Endothelial cell of umbilical vein (primary cell): Measurements from ENCODE around the gene CCDC188. TPM values are rescaled to one million over a fixed set of nuclear protein-coding genes. Genes with fewer than 3 reads are reported as not detected.

Experiments
- BruUV-seq: library from RNA; stranded (reverse); fragments of 400-500 nt; replicated peaks from 2 replicates; lab custom pipeline; 2021; lab: Mats Ljungman, UMichigan
- CTCF ChIA-PET: fragments of 300-600, 350-600 bp; sonication (Branson Sonifier 250); formaldehyde crosslinking; loops from one replicate; lab custom pipeline; 2021; ENCODE audit warnings: antibody characterized with exemption, inconsistent platforms; lab: Charles Lee
- POLR2A ChIA-PET: fragments of 300-600, 350-600 bp; sonication (Branson Sonifier 250); formaldehyde crosslinking; loops from one replicate; lab custom pipeline; 2021; ENCODE audit warnings: antibody characterized with exemption, inconsistent platforms; lab: Charles Lee
- DNase-seq: peaks from one replicate; pipeline ENCODE4 v3.0.0-alpha.2; 2011; ENCODE audit warnings: low read depth, low spot score
- FAIRE-seq: peaks from 2 replicates; lab custom pipeline; 2011; peaks lifted over from hg19 to GRCh38; lab: Jason Lieb, UNC
- H2AFZ ChIP-seq: 2 replicates; pipeline ENCODE4 v1.6.0; 2012; ENCODE audit warnings: low read depth, low read length, control low read depth, inconsistent platforms
- H3K27ac ChIP-seq: 2 replicates; pipeline ENCODE4 v1.5.1; 2011; ENCODE audit warnings: low read depth, mild to moderate bottlenecking, control low read depth, low read length, moderate library complexity; ENCODE audit not compliant: insufficient read depth
- H3K27me3 ChIP-seq, 2 experiments: 2 replicates each; pipeline versions ENCODE4 v1.6.0 to v1.6.1; 2011; ENCODE audit warnings: low read length in 2 of 2, mixed read lengths in 1 of 2; ENCODE audit not compliant: control insufficient read depth in 2 of 2, insufficient read depth in 2 of 2
- H3K36me3 ChIP-seq, 2 experiments: 2 replicates in 1 of 2; 3 replicates in 1 of 2; pipeline ENCODE4 v1.5.1; 2011; ENCODE audit warnings: low read length in 2 of 2, mild to moderate bottlenecking in 1 of 2, moderate library complexity in 1 of 2; ENCODE audit not compliant: control insufficient read depth in 2 of 2, insufficient read depth in 2 of 2; ENCODE audit errors: extremely low read depth in 1 of 2
- H3K4me1 ChIP-seq: 3 replicates; pipeline ENCODE4 v1.5.1; 2011; ENCODE audit warnings: mild to moderate bottlenecking, low read length; ENCODE audit not compliant: control insufficient read depth, insufficient read depth; ENCODE audit errors: extremely low read depth
- H3K4me2 ChIP-seq: 2 replicates; pipeline ENCODE4 v1.6.1; 2011; ENCODE audit warnings: low read length, control low read depth, mixed read lengths; ENCODE audit not compliant: insufficient read depth
- H3K4me3 ChIP-seq, 3 experiments: fragments of 200-600 bp in 1 of 3; sonication (generic), shearing (Covaris generic) in 1 of 3; replicated peaks in 1 of 3; 2 replicates each; pipeline ENCODE4 v1.5.1; 2011 to 2016; ENCODE audit warnings: control low read depth in 3 of 3, low read length in 3 of 3, mild to moderate bottlenecking in 2 of 3, inconsistent platforms in 1 of 3, low read depth in 1 of 3, moderate library complexity in 1 of 3; ENCODE audit not compliant: insufficient read depth in 1 of 3
- H3K79me2 ChIP-seq: 2 replicates; pipeline ENCODE4 v1.6.0; 2012; ENCODE audit warnings: low read length, inconsistent platforms; ENCODE audit not compliant: control insufficient read depth, insufficient read depth
- H3K9ac ChIP-seq: replicated peaks from 2 replicates; pipeline ENCODE3; 2011; ENCODE audit warnings: low read length, control low read depth; ENCODE audit not compliant: insufficient read depth; ENCODE audit errors: extremely low read depth
- H3K9me1 ChIP-seq: replicated peaks from 3 replicates; pipeline ENCODE4 v1.6.0; 2011; ENCODE audit warnings: mild to moderate bottlenecking, low read length; ENCODE audit not compliant: control insufficient read depth, insufficient read depth; ENCODE audit errors: extremely low read depth
- H3K9me3 ChIP-seq: replicated peaks from 2 replicates; pipeline ENCODE4 v1.5.1; 2012; ENCODE audit warnings: low read length, inconsistent platforms; ENCODE audit not compliant: control insufficient read depth, insufficient read depth
- H4K20me1 ChIP-seq: replicated peaks from 2 replicates; pipeline ENCODE3; 2011; ENCODE audit warnings: mild to moderate bottlenecking, low read length; ENCODE audit not compliant: control insufficient read depth, insufficient read depth; ENCODE audit errors: extremely low read depth
- EZH2 ChIP-seq: IDR thresholded peaks from 2 replicates; pipeline ENCODE4 v1.6.1; 2012; ENCODE audit warnings: borderline replicate concordance, low read depth, mild to moderate bottlenecking, moderate library complexity, low read length, inconsistent platforms; ENCODE audit not compliant: severe bottlenecking
- JUN ChIP-seq: IDR thresholded peaks from 2 replicates; pipeline ENCODE4 v1.6.1; 2011; ENCODE audit warnings: borderline replicate concordance, low read depth; ENCODE audit not compliant: insufficient read length, insufficient read depth
- MYC ChIP-seq: IDR thresholded peaks from one replicate; pipeline ENCODE4 v1.6.1; 2011; ENCODE audit warnings: mild to moderate bottlenecking, low read depth, low read length
- POLR2A ChIP-seq: IDR thresholded peaks from 2 replicates; pipeline ENCODE4 v1.6.1; 2012; ENCODE audit warnings: low read depth, mild to moderate bottlenecking, control low read depth, low read length
- dilution Hi-C: fragments of 300-500 bp; cut with MboI; formaldehyde crosslinking; loops from one replicate; pipeline ENCODE4 v1.15.0; 2019; ENCODE audit warnings: low sequenced_read_pairs; ENCODE audit not compliant: extremely low pct_ligation_motif_present
- intact Hi-C: fragments of 100-400 bp; cut with micrococcal nuclease; formaldehyde crosslinking; loops from one replicate; pipeline ENCODE4 v1.10.0; 2022
- polyA plus RNA-seq, 4 experiments: library from polyadenylated mRNA; depleted of rRNA in 3 of 4; stranded (reverse) in 3 of 4; unstranded in 1 of 4; fragments of >200 nt; gene quantifications; 2 replicates each; pipeline versions ENCODE4 v1.2.1 to v1.2.3, GENCODE V29; 2011 to 2012; ENCODE audit warnings: missing spikeins in 1 of 4
- total RNA-seq: library from RNA; stranded (reverse); gene quantifications from 2 replicates; pipeline ENCODE4 v1.2.3, GENCODE V29; 2021

Gene CCDC188
- total and polyA plus RNA-seq, 2 donors (not counting 3 experiments of a cell fraction or from before 2014, with no cell fraction given): 9.4 to 9.8 TPM

- FAIRE-seq (no peak), DNase-seq (no peak)
- Histone ChIP-seq H3K4me2 (no peak overlapping the region), H3K4me1 (peaks cover 5% of the 10 kb centered on the region), H3K27ac (no peak overlapping the region), H4K20me1 (no peaks in the 10 kb centered on the region), H3K79me2 (no peaks in the 10 kb centered on the region), H3K9me3 (no peaks in the 10 kb centered on the region), H3K36me3 (no peaks in the 10 kb centered on the region), H3K9me1 (no peaks in the 10 kb centered on the region), H2AFZ (no peak overlapping the region), H3K4me3 (no peak overlapping the region), H3K9ac (no peak overlapping the region), H3K27me3 (no peaks in the 10 kb centered on the region)
- TF ChIP-seq POLR2A (no peak), MYC (no peak), JUN (no peak)
- ChIA-PET CTCF (no interaction called here), POLR2A (no interaction called here)
- no TSS peak for BruUV-seq
- intact Hi-C loops: no loop called here
- dilution Hi-C loops: no loop called here
Observed at GRCh38 chr22:20151276-20151588, 377 bp upstream of the CCDC188 start.

- ChIA-PET CTCF (no interaction called here), POLR2A (no interaction called here)
- H3K4me2 ChIP-seq: no peak overlapping the region
- no peak overlapping the region for H2AFZ ChIP-seq
- dilution Hi-C loops: no loop called here
- no peaks in the 10 kb centered on the region for H3K27me3 ChIP-seq
- H3K9me3 ChIP-seq: no peaks in the 10 kb centered on the region
- FAIRE-seq (no peak), DNase-seq (no peak)
- no peak overlapping the region for H3K9ac ChIP-seq
- H3K36me3 ChIP-seq: peaks cover 0 to 6% of the 10 kb centered on the region in 2 experiments
- intact Hi-C loops: no loop called here
- H3K27ac ChIP-seq: no peak overlapping the region
- H3K4me3 ChIP-seq: no peak overlapping the region
- H3K79me2 ChIP-seq: no peaks in the 10 kb centered on the region
- BruUV-seq: no TSS peak
- no peaks in the 10 kb centered on the region for H3K9me1 ChIP-seq
- peaks cover under 1% of the 10 kb centered on the region for H3K4me1 ChIP-seq
- TF ChIP-seq MYC (no peak), EZH2 (no peak)
- H4K20me1 ChIP-seq: no peaks in the 10 kb centered on the region
Observed at GRCh38 chr22:20149257-20150250, 1.3 kb downstream of the CCDC188 start.
